ENCODE measurements around the gene ARHGAP4. TPM values are rescaled to one million over a fixed set of nuclear protein-coding genes. Genes with fewer than 3 reads are reported as not detected.

The ARHGAP4 gene
- total RNA-seq, 1 donor from 2014 or later = 69.8 TPM

GRCh38 chrX:153862369-153863250, 63.5 kb downstream of the ARHGAP4 start:
- Histone ChIP-seq H3K36me3 (no peaks in the 10 kb centered on the region), H3K27me3 (no peaks in the 10 kb centered on the region), H3K27ac (no peak overlapping the region), H3K9me3 (no peaks in the 10 kb centered on the region), H3K4me1 (no peaks in the 10 kb centered on the region), H3K4me3 (no peak overlapping the region)
- ATAC-seq (no peak), DNase-seq (no peak)
- intact Hi-C loops (cut with DNase I) = no loop called here
- no peak for TF ChIP-seq CTCF (IDR thresholded peaks at IDR 0.05)

GRCh38 chrX:153861733-153862310, 64.2 kb downstream of the ARHGAP4 start:
- TF ChIP-seq CTCF (IDR thresholded peaks at IDR 0.05) = no peak
- no peak for DNase-seq
- ATAC-seq = no peak
- intact Hi-C loops (cut with DNase I) = no loop called here
- H3K4me1 ChIP-seq = no peaks in the 10 kb centered on the region
- H3K9me3 ChIP-seq = no peaks in the 10 kb centered on the region
- no peak overlapping the region for H3K4me3 ChIP-seq
- H3K27me3 ChIP-seq = no peaks in the 10 kb centered on the region
- no peaks in the 10 kb centered on the region for H3K36me3 ChIP-seq
- H3K27ac ChIP-seq = no peak overlapping the region

GRCh38 chrX:153861151-153861550, 64.9 kb downstream of the ARHGAP4 start:
- H3K4me3 ChIP-seq = no peak overlapping the region

More at GRCh38 chrX:153861151-153861550, 64.9 kb downstream of the ARHGAP4 start:
- no peaks in the 10 kb centered on the region for H3K9me3 ChIP-seq
- H3K27ac ChIP-seq = no peak overlapping the region
- no peaks in the 10 kb centered on the region for H3K4me1 ChIP-seq
- intact Hi-C loops (cut with DNase I) = no loop called here
- TF ChIP-seq CTCF (IDR thresholded peaks at IDR 0.05) = no peak
- no peaks in the 10 kb centered on the region for H3K36me3 ChIP-seq
- ATAC-seq (no peak), DNase-seq (no peak)
- no peaks in the 10 kb centered on the region for H3K27me3 ChIP-seq

Other genes starting within 250 kb of the ARHGAP4 start
- gene SLC6A8, start 238.3 kb downstream of the ARHGAP4 start, total RNA-seq = 8.0 TPM
- gene BCAP31, start 201.9 kb downstream of the ARHGAP4 start, total RNA-seq = 233 TPM
- gene ABCD1, start 201.4 kb downstream of the ARHGAP4 start, total RNA-seq = 15.1 TPM
- 3.3 TPM for gene PLXNB3, start 162.0 kb downstream of the ARHGAP4 start, total RNA-seq
- gene SRPK3, start 145.2 kb downstream of the ARHGAP4 start, total RNA-seq = not detected
- gene IDH3G, start 131.9 kb downstream of the ARHGAP4 start, total RNA-seq = 42.7 TPM
- gene SSR4, start 131.6 kb downstream of the ARHGAP4 start, total RNA-seq = 204 TPM
- 8.3 TPM for gene PDZD4, start 95.7 kb downstream of the ARHGAP4 start, total RNA-seq
- 1.2 TPM for gene L1CAM, start 40.1 kb downstream of the ARHGAP4 start, total RNA-seq
- 3.0 TPM for gene AVPR2, start 21.6 kb downstream of the ARHGAP4 start, total RNA-seq
- 84.6 TPM for gene NAA10, start 8.8 kb upstream of the ARHGAP4 start, total RNA-seq
- 46.4 TPM for gene RENBP, start 18.4 kb upstream of the ARHGAP4 start, total RNA-seq
- gene HCFC1, start 45.6 kb upstream of the ARHGAP4 start, total RNA-seq = 47.5 TPM
- 9.0 TPM for gene TMEM187, start 46.5 kb upstream of the ARHGAP4 start, total RNA-seq
- 89.4 TPM for gene IRAK1, start 93.6 kb upstream of the ARHGAP4 start, total RNA-seq
- 58.6 TPM for gene MECP2, start 171.5 kb upstream of the ARHGAP4 start, total RNA-seq
- not detected for gene OPN1LW, start 218.0 kb upstream of the ARHGAP4 start, total RNA-seq

Measured in upper lobe of right lung (tissue), 1 donor.